Mucosa of rectum (tissue), 2 donors: Measurements from ENCODE around the gene GIPR.

Experiments used
- H3K27ac ChIP-seq, 2 donors: one replicate each; pipeline ENCODE4 v1.7.0; 2013; ENCODE audit warnings: inconsistent platforms in 2 of 2, low read depth in 2 of 2, low read length in 2 of 2
- H3K27me3 ChIP-seq, 2 donors: one replicate each; pipeline ENCODE4 v1.7.0; 2013; ENCODE audit warnings: low read length in 2 of 2; ENCODE audit not compliant: control insufficient read depth in 2 of 2, insufficient read depth in 2 of 2
- H3K36me3 ChIP-seq, 2 donors: one replicate each; pipeline ENCODE4 v1.7.0; 2013; ENCODE audit warnings: low read length in 2 of 2; ENCODE audit not compliant: control insufficient read depth in 2 of 2, insufficient read depth in 2 of 2
- H3K4me1 ChIP-seq, 2 donors: one replicate each; pipeline ENCODE4 v1.7.0; 2013; ENCODE audit warnings: low read length in 2 of 2, mild to moderate bottlenecking in 1 of 2; ENCODE audit not compliant: control insufficient read depth in 2 of 2, insufficient read depth in 2 of 2
- H3K4me3 ChIP-seq, 2 donors: one replicate each; pipeline ENCODE4 v1.7.0; 2013; ENCODE audit warnings: low read length in 2 of 2
- H3K9ac ChIP-seq, 2 donors: one replicate each; pipeline ENCODE4 v1.7.0; 2013; ENCODE audit warnings: low read length in 2 of 2, low read depth in 1 of 2, mild to moderate bottlenecking in 1 of 2
- H3K9me3 ChIP-seq, 2 donors: one replicate each; pipeline ENCODE4 v1.7.0; 2013; ENCODE audit warnings: low read length in 2 of 2; ENCODE audit not compliant: control insufficient read depth in 2 of 2
- donor health status: healthy.
- donor health status: Normal muscosa, but diverticular disease.

GIPR gene

DNA sequence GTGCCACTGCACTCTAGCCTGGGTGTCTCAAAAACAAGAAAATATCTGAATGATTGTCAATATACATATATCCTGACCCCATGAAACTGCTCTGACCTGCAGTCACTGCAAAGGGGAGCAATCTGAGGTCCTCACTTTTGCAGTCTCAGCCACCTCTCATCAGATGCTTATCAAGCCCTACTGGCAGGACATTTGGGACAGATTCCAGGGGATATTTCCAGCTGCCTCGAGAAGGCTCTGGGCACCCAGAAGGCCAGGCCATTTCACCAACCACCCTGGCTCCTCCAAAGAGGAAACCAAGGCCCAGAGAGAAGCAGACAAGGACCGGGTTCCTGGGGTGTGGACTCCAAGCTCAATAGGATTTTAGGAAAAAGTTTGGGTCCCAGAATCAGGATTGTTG is 31.1 kb upstream of the GIPR start:
- Histone ChIP-seq H3K27me3 (no peaks in the 10 kb centered on the region), H3K9ac (no peak overlapping the region), H3K36me3 (peaks cover 0 to 2% of the 10 kb centered on the region in 2 donors), H3K27ac (no peak overlapping the region), H3K4me1 (peaks cover 26 to 33% of the 10 kb centered on the region in 2 donors), H3K4me3 (no peak overlapping the region), H3K9me3 (no peaks in the 10 kb centered on the region)

DNA sequence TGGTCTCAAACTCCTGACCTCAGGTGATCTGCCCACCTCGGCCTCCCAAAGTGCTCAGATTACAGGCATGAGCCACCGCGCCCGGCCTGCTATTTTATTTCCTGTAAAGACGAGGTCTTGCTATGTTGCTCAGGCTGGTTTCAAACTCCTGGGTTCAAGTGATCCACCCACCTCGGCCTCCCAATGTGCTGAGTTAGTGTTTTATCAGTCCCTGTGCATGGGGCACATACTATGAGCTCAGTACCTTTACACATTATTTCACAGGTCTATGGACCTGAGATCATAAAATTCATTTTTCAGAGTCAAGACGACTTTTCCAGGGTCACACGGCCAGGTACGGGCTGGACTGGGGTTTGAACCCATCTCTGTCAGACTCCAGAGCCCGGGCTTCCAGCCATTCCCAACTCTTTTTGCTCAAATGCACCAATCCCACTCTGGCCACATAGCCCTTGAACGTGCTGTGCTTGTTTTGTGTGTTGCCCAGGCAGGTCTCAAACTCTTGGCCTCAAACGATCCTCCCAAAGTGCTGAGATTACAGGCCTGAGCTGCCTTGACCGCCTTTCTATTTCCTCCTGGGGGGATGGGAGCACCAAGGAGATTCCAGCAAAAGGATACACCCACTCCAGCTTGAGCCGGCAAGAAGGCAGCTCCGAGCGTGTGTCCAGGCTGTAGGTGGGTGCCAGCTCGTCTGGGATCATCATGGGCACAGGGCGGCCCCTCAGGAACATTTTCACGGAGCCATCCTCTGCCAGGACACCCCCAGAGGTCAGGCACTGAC is 29.9 kb upstream of the GIPR start:
- no peaks in the 10 kb centered on the region for H3K27me3 ChIP-seq
- H3K9ac ChIP-seq, result peak overlapping the region; percentile 84 to 95
- H3K27ac ChIP-seq, result peak overlapping the region; percentile 74 to 80
- peaks cover 28 to 31% of the 10 kb centered on the region in 2 donors for H3K4me1 ChIP-seq
- no peaks in the 10 kb centered on the region for H3K9me3 ChIP-seq
- H3K36me3 ChIP-seq, result peaks cover 0 to 2% of the 10 kb centered on the region in 2 donors
- peak overlapping the region; percentile 88 to 90 for H3K4me3 ChIP-seq

DNA sequence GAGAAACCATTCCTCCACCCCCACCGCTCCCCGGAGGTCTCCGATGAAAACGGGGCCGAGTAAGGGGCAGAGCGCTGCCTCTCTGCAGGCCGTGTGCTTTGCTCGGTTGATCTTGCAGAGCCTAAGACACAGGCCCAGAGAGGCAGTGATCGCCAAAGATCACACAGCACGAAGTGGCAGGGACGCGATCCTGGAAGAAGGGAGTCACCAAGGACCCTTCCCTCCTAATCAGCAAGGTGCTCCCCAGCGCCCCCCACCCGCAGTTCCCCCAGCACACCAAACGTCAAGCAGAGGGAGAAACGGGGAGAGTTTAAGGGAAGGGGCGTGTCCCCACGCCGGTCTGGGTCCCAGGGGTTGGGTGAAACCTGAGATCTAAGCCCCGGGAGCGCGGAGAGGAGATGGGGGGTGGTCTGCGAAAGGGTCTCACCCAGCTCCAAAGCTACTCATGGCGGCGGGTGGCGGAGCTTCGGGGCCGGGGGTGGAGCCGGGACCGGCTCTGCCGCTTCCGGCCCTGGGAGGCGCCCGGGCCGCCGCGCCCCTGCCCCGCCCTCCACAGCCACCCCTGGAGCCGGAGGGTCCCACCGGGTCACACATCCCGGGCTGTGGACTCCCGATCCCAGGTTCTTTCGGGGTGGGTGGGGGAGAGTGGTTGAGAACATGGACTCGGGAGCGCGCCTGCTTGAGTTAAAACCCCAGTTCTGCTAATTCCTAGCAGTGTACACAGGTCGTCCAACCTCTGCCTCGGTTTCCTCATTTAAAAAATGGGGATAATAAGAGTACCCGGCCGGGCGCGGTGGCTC is 28.9 kb upstream of the GIPR start, which contains the start of gene EML2:
Gene EML2, minus strand, starts transcription at position 468 of the 800 bp plus-strand sequence. Its CDS starts 21 bp downstream, at position 447.
- peak within 1 kb of the TSS; percentile 88 to 90 for H3K4me3 ChIP-seq
- H3K36me3 ChIP-seq, result peaks cover 0 to 2% of the 10 kb centered on the region in 2 donors
- no peaks in the 10 kb centered on the region for H3K9me3 ChIP-seq
- peak within 1 kb of the TSS; percentile 74 to 80 for H3K27ac ChIP-seq
- H3K27me3 ChIP-seq, result no peaks in the 10 kb centered on the region
- peaks cover 31 to 34% of the 10 kb centered on the region in 2 donors for H3K4me1 ChIP-seq
- H3K9ac ChIP-seq, result peak within 1 kb of the TSS; percentile 84 to 95

DNA sequence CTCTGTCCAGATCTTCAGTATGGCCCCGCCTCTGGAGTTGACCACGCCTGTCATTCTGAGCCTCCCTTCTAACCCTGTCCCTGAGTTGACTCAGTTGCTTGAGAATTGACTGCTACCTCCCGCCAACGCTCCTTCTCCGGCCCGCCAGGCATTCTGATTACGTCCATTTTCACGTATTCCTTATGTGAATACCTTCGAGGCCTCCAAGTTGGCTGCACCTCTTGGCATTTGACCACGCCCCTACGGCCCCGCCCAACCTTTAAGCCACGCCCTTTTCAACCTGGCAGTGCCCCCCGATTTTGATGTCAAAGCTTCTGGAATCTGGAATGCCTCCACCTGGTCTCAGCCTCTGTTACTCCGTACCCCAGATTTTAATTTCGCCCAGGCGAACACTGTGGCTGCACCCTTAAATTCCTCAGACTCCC is 27.2 kb upstream of the GIPR start:
- Histone ChIP-seq H3K27ac (peak overlapping the region; percentile 73 to 86), H3K4me3 (peak overlapping the region; percentile 28 to 57)

DNA sequence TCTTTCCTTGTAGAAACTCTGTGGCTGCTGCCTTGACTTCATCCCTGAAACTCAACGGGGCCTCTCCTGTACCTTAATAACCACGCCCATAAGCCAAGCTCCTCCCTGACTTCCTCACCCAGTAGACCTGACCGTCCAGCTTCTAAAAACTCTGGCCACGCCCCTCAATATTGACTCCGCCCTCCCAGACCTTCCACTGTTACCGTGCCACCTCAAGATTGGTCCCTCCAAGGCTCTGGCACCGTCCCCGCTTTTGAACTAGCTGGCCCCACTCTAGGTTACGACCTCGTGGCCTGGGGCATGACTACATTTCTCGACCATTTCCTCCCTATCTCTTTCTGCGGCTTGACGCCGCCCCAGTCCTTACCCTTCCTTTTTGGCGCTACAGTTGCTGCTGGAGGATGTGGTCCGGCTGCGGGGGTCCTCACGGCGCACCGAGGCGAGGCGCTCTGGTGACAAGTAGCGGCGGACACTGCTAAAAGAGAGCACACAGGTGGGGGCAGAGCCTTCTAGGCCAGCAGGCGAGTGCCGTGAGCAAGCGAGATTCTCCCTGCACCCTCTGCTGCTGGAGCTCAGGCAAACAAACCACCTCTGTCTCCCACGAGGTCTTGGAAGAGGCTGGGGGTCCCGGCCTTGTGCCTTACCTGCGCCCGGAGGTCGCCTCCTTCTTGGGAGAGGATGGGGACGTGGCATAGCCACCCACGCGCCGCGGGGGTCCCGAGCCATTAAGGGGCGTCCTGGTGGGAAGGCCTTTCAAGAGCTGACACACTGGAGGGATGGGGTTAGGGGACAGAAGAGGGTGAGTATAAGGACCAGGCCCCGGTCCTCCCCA is 26.5 kb upstream of the GIPR start:
- Histone ChIP-seq H3K27me3 (peaks cover 7 to 15% of the 10 kb centered on the region in 2 donors), H3K4me1 (peaks cover 31 to 34% of the 10 kb centered on the region in 2 donors), H3K36me3 (no peaks in the 10 kb centered on the region), H3K9me3 (no peaks in the 10 kb centered on the region), H3K27ac (peak overlapping the region; percentile 73 to 86), H3K9ac (peak overlapping the region; percentile 52 to 60), H3K4me3 (peak overlapping the region; percentile 57 to 67)

More for the DNA sequence above, 27.2 kb upstream of the GIPR start:
- Histone ChIP-seq H3K36me3 (no peaks in the 10 kb centered on the region), H3K4me1 (peaks cover 31 to 34% of the 10 kb centered on the region in 2 donors), H3K9me3 (no peaks in the 10 kb centered on the region), H3K27me3 (peaks cover 7 to 11% of the 10 kb centered on the region in 2 donors), H3K9ac (peak overlapping the region; percentile 24 to 60)

DNA sequence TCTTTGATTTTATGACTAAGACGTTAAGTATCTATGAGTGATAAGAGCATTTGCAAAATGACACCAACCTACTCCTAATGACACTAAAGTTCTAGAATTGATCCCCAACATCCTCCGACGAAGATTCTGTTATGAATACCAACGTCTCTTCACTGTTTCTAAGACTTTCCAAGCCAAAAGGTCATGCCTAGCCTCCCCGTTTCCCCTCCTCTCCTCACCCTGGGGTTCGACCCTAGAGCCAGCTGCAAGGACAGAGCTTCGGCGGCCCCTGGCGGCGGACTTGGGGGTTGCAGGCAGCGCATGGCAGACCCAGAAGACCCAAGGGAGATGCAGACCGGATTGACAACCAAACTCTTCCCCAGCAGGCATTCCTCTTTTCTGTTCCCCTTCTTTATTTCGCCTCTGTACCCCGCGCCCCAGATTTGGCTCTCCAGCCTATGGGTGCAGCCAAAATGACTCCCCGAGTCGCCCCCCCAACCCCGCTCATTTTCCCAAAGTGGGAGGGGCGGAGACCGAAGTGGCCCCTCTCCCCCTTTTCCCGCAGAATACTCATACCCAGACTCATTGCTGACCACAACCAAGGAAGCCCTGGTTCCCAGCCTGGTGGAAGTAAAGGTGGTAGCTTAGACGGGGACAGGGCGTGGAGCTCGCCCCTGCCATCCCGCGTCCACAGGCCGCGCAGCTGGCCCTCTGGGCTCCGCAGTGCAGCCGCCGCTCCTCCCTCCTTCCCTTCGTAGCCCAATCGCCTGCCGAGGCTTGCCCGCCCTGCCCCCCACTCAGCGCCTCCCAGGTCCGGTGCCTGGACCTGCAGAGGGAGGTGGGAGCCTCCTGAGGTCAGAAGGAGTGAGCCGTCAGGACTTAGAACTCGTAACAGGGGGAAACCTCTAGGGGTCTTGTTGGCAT is 24.7 kb upstream of the GIPR start:
- Histone ChIP-seq H3K4me3 (peak overlapping the region in 1 of 2 donors; percentile 17), H3K27me3 (peaks cover 7 to 15% of the 10 kb centered on the region in 2 donors), H3K9me3 (no peaks in the 10 kb centered on the region), H3K36me3 (no peaks in the 10 kb centered on the region), H3K4me1 (peaks cover 26 to 29% of the 10 kb centered on the region in 2 donors), H3K27ac (no peak overlapping the region), H3K9ac (no peak overlapping the region)

DNA sequence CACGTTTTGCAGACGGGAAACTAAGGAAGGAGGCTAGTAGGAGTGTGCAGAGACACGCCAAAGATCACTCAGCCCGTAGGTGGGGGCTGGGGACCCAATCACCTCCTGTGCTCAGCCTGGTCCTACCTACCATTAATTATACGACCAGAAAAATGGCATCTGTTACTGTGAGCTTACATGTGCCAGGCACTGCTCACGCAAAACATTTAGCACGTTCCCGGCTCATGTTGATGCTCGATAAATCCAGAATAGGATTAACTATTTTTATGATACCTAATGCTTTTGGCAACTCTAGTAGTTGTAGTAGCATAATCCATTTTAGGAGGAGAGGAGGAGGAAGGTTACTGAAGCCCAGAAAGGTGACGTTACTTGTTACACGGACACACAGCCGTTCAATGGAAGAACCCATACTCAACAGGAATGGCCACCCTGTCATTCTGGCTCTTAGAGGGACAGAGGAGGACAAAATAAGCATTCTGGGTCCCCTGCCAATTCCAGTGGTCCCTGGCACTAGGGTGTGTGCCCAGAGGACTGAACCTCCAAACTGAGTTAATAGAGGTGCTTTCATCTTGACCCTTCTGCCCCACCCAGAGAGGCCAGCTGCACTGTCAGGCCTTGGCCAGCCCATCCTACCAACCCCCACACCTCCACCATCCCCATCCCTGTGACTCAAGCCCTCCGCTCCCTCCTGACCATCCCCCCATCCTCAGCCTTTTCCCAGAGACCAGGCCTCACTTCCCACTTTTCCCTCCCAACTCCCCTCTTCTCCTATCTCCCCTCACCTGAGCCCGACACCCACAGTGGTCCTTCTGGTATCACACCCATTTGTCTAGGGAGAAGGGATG is 23.9 kb upstream of the GIPR start:
- Histone ChIP-seq H3K27ac (no peak overlapping the region), H3K9me3 (no peaks in the 10 kb centered on the region), H3K27me3 (peaks cover 7 to 15% of the 10 kb centered on the region in 2 donors), H3K4me3 (no peak overlapping the region), H3K36me3 (no peaks in the 10 kb centered on the region), H3K4me1 (peaks cover 22% of the 10 kb centered on the region in 2 donors), H3K9ac (no peak overlapping the region)

DNA sequence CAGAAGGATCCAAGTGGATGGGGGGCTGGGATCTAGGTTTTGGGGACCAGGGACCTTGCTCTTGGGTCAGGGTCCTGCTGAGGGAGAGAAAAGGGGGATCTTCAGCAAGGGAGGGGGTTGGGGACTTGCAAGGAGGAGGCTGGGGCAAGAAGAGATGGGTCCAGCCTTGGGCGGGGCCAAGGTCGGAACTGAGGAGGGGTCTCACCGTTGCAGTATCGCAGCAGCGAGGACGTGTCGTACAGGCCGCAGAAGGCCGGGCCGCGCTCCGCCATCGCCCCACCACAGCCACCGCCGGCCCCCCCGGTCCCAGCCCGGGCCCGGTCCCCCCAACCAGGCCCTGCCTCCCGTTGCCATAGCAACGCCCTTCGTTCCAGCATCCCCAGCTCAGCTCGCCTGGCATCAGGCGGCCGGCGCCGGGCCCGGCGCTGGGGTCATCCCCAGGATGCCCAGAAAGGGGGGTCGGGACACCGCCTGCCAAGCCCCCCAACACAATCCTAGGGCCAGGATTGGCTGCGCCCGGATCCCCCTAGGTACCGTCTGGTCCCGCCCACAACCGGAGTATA is 22.9 kb upstream of the GIPR start:
- peak overlapping the region; percentile 35 to 52 for H3K4me3 ChIP-seq
- peaks cover 7 to 15% of the 10 kb centered on the region in 2 donors for H3K27me3 ChIP-seq
- peaks cover 19 to 22% of the 10 kb centered on the region in 2 donors for H3K4me1 ChIP-seq
- H3K36me3 ChIP-seq, result no peaks in the 10 kb centered on the region
- no peak overlapping the region for H3K9ac ChIP-seq
- H3K9me3 ChIP-seq, result no peaks in the 10 kb centered on the region
- no peak overlapping the region for H3K27ac ChIP-seq
